GM12878 (cell line): ENCODE data around the gene CYSLTR2. TPM values are rescaled to one million over a fixed set of nuclear protein-coding genes. Genes with fewer than 3 reads are reported as not detected.

Source experiments
- ATAC-seq: fragments of 200-7000 bp; cut with Tn5 transposase; 3 replicates; pipeline ENCODE4 v1.9.1; 2020; ENCODE audit warnings: mild to moderate bottlenecking, moderate library complexity
- BruUV-seq: library from RNA; stranded (reverse); fragments of 400-500 nt; replicated peaks from 2 replicates; lab custom pipeline; 2021; lab: Mats Ljungman, UMichigan
- CTCF ChIA-PET: fragments of 300-600 bp; sonication (Branson Sonifier 250); formaldehyde crosslinking; extraction: SDS; loops from one replicate; lab custom pipeline; 2021; ENCODE audit warnings: inconsistent platforms; lab: Yijun Ruan, JAX
- POLR2A ChIA-PET: fragments of 350-600 bp; formaldehyde crosslinking; extraction: SDS; loops from one replicate; lab custom pipeline; 2021; ENCODE audit warnings: inconsistent platforms; lab: Charles Lee
- RAD21 ChIA-PET: fragments of 300-600 bp; sonication (Branson Sonifier 250); formaldehyde crosslinking; loops from one replicate; lab custom pipeline; 2023; ENCODE audit warnings: antibody characterized with exemption; ENCODE audit not compliant: unreplicated experiment; lab: Charles Lee
- SMC1A ChIA-PET: fragments of 300-600 bp; sonication (Branson Sonifier 250); formaldehyde crosslinking; loops from one replicate; lab custom pipeline; 2023; ENCODE audit not compliant: unreplicated experiment, uncharacterized antibody; lab: Charles Lee
- DNase-seq: peaks from one replicate; pipeline ENCODE4 v3.0.0-alpha.2; 2011; ENCODE audit warnings: low read depth, low spot score
- FAIRE-seq: peaks from 3 replicates; lab custom pipeline; 2011; peaks lifted over from hg19 to GRCh38; lab: Jason Lieb, UNC
- H2AFZ ChIP-seq: 2 replicates; pipeline ENCODE4 v1.6.0; 2011; ENCODE audit warnings: low read depth, low read length, control low read depth; ENCODE audit not compliant: control insufficient read depth
- H3K27ac ChIP-seq: 2 replicates; pipeline ENCODE4 v1.5.1; 2011; ENCODE audit warnings: control low read depth; ENCODE audit not compliant: control insufficient read depth, insufficient read depth
- H3K27me3 ChIP-seq, 2 experiments: replicated peaks in 1 of 2; 2 replicates each; pipeline versions ENCODE4 v1.6.0 to v1.6.1; 2011; ENCODE audit warnings: low read length in 1 of 2; ENCODE audit not compliant: control insufficient read depth in 2 of 2, insufficient read depth in 2 of 2
- H3K36me3 ChIP-seq, 2 experiments: 2 replicates each; pipeline ENCODE4 v1.5.1; 2011; ENCODE audit warnings: low read length in 1 of 2; ENCODE audit not compliant: control insufficient read depth in 2 of 2, insufficient read depth in 2 of 2
- H3K4me1 ChIP-seq: 2 replicates; pipeline ENCODE4 v1.6.1; 2011; ENCODE audit warnings: mild to moderate bottlenecking, low read length, moderate library complexity, mixed read lengths; ENCODE audit not compliant: control insufficient read depth, insufficient read depth
- H3K4me2 ChIP-seq: 2 replicates; pipeline ENCODE4 v1.6.0; 2011; ENCODE audit warnings: control low read depth; ENCODE audit not compliant: control insufficient read depth, insufficient read depth
- H3K4me3 ChIP-seq: fragments of 200-600 bp; sonication (generic); 2 replicates; pipeline ENCODE4 v1.5.1; 2016
- H3K79me2 ChIP-seq: 2 replicates; pipeline ENCODE4 v1.6.0; 2011; ENCODE audit warnings: low read length; ENCODE audit not compliant: control insufficient read depth, insufficient read depth
- H3K9ac ChIP-seq: 2 replicates; pipeline ENCODE4 v1.8.0; 2011; ENCODE audit warnings: low read length, control low read depth, mixed read lengths; ENCODE audit not compliant: control insufficient read depth, insufficient read depth
- H3K9me3 ChIP-seq: replicated peaks from 3 replicates; pipeline ENCODE4 v1.5.1; 2011; ENCODE audit warnings: mild to moderate bottlenecking, low read length; ENCODE audit not compliant: control insufficient read depth, insufficient read depth
- H4K20me1 ChIP-seq: 2 replicates; pipeline ENCODE4 v1.6.0; 2011; ENCODE audit not compliant: control insufficient read depth, insufficient read depth
- ATF7 ChIP-seq: fragments of 450-650 bp; IDR thresholded peaks from 2 replicates; pipeline ENCODE4 v1.6.1; 2016; ENCODE audit warnings: low read depth, mild to moderate bottlenecking
- BACH1 ChIP-seq: fragments of 450-650 bp; IDR thresholded peaks from 2 replicates; pipeline ENCODE4 v1.6.1; 2017; ENCODE audit warnings: mild to moderate bottlenecking, borderline replicate concordance
- BHLHE40 ChIP-seq, 2 experiments: fragments of 450-650 bp in 1 of 2; IDR thresholded peaks; 2 replicates each; pipeline ENCODE4 v1.6.1; 2011 to 2017; ENCODE audit warnings: low read depth in 2 of 2, borderline replicate concordance in 1 of 2, improper control_type of control experiment in 1 of 2, low read length in 1 of 2, mild to moderate bottlenecking in 1 of 2
- CBX3 ChIP-seq: fragments of 200-600 bp; sonication (generic); IDR thresholded peaks from 2 replicates; pipeline ENCODE4 v1.6.1; 2016; ENCODE audit warnings: low read depth, borderline replicate concordance
- FOXK2 ChIP-seq: fragments of 450-650 bp; IDR thresholded peaks from 2 replicates; pipeline ENCODE4 v1.6.1; 2017; ENCODE audit warnings: mild to moderate bottlenecking, moderate library complexity
- GABPA ChIP-seq: IDR thresholded peaks from 2 replicates; pipeline ENCODE4 v1.6.1; 2014; ENCODE audit warnings: antibody characterized with exemption, low read depth, mild to moderate bottlenecking, inconsistent platforms
- HDGF ChIP-seq: fragments of 450-650 bp; IDR thresholded peaks from 2 replicates; pipeline ENCODE4 v1.6.1; 2016; ENCODE audit warnings: antibody characterized with exemption
- KDM1A ChIP-seq: fragments of 200-600 bp; sonication (generic); IDR thresholded peaks from 2 replicates; pipeline ENCODE4 v1.6.1; 2016; ENCODE audit warnings: borderline replicate concordance
- MXI1 ChIP-seq: fragments of 150-350 bp; IDR thresholded peaks from 2 replicates; pipeline ENCODE4 v1.6.1; 2011; ENCODE audit warnings: low read depth, mild to moderate bottlenecking, inconsistent platforms, low read length, improper control_type of control experiment
- NFXL1 ChIP-seq: fragments of 450-650 bp; IDR thresholded peaks from 2 replicates; pipeline ENCODE4 v1.6.1; 2017; ENCODE audit warnings: antibody characterized with exemption, mild to moderate bottlenecking, borderline replicate concordance
- NR2C2 ChIP-seq: IDR thresholded peaks from 2 replicates; pipeline ENCODE4 v1.6.1; 2011; ENCODE audit warnings: borderline replicate concordance, low read depth; ENCODE audit not compliant: control insufficient read depth, insufficient read length
- PBX3 ChIP-seq: IDR thresholded peaks from 2 replicates; pipeline ENCODE4 v1.6.1; 2011; ENCODE audit warnings: mild to moderate bottlenecking, low read depth, low read length, moderate library complexity; ENCODE audit not compliant: insufficient replicate concordance
- RFX5 ChIP-seq: IDR thresholded peaks from 2 replicates; pipeline ENCODE4 v1.6.1; 2011; ENCODE audit warnings: low read depth, low read length, improper control_type of control experiment
- RUNX3 ChIP-seq: IDR thresholded peaks from 2 replicates; pipeline ENCODE4 v1.6.1; 2012; ENCODE audit warnings: low read length, inconsistent platforms
- SKIL ChIP-seq: fragments of 450-650 bp; IDR thresholded peaks from 2 replicates; pipeline ENCODE4 v1.6.1; 2017; ENCODE audit warnings: mild to moderate bottlenecking, low read depth, inconsistent platforms; ENCODE audit not compliant: poor library complexity, severe bottlenecking
- SMC3 ChIP-seq: IDR thresholded peaks from 2 replicates; pipeline ENCODE4 v1.6.1; 2011; ENCODE audit warnings: low read length, improper control_type of control experiment, borderline replicate concordance
- STAT1 ChIP-seq: fragments of 450-650 bp; conservative IDR thresholded peaks from 2 replicates; pipeline ENCODE4 v1.6.1; 2014; ENCODE audit warnings: antibody characterized with exemption, mild to moderate bottlenecking
- SUPT20H ChIP-seq: IDR thresholded peaks from 2 replicates; pipeline ENCODE4 v1.6.1; 2011; ENCODE audit warnings: low read depth, mild to moderate bottlenecking, low read length, moderate library complexity, borderline replicate concordance; ENCODE audit not compliant: control insufficient read depth
- ZBTB40 ChIP-seq: fragments of 450-650 bp; IDR thresholded peaks from 2 replicates; pipeline ENCODE4 v1.6.1; 2016; ENCODE audit warnings: mild to moderate bottlenecking, moderate library complexity, borderline replicate concordance
- WGBS: methylation state at CpG from one replicate; pipeline ENCODE4 v1.1.6; 2016; ENCODE audit warnings: low lambda C conversion rate; ENCODE audit not compliant: insufficient replicate concordance, insufficient coverage; ENCODE audit errors: missing lambda C conversion rate; 5-methylcytosine and 5-hydroxymethylcytosine counted together
- in situ Hi-C: fragments of 300-500 bp; cut with MboI; formaldehyde crosslinking; loops from 9 replicates; pipeline ENCODE4 v1.14.3; 2018; ENCODE audit warnings: mixed read lengths
- intact Hi-C: fragments of 100-400 bp; cut with micrococcal nuclease; formaldehyde crosslinking; loops from one replicate; pipeline ENCODE4 v1.14.2; 2022; ENCODE audit not compliant: unreplicated experiment
- polyA plus RNA-seq, 11 experiments: library from polyadenylated mRNA; depleted of rRNA in 4 of 11; unstranded in 6 of 11; stranded (reverse) in 5 of 11; fragments of >200 nt; fragmentation: Nextera tagmentation in 4 of 11; fragmentation: Illumina TruSeq in 1 of 11; extraction: Ambion mirVana in 4 of 11; extraction: Trizol in 1 of 11; gene quantifications; 1 replicate in 1 of 11; 2 replicates in 10 of 11; pipeline versions ENCODE4 v1.2.1 to v1.2.3, GENCODE V29; 2011 to 2016; ENCODE audit warnings: inconsistent platforms in 2 of 11, missing spikeins in 2 of 11, low read depth in 1 of 11
- total RNA-seq, 4 experiments: library from RNA; depleted of rRNA in 3 of 4; stranded (reverse); fragments of >200 nt in 3 of 4; fragmentation: Illumina TruSeq in 1 of 4; extraction: Trizol in 1 of 4; gene quantifications; 2 replicates each; pipeline versions ENCODE4 v1.2.1 to v1.2.3, GENCODE V29; 2013 to 2021

CYSLTR2 gene
- total and polyA plus RNA-seq, 10 of the 15 experiments (the other 5 are each of a cell fraction or from before 2014, with no cell fraction given): 0.02 to 0.08 (median 0.03) TPM; not detected in 5

- CTCF ChIA-PET: no interaction called here
- no peak overlapping the region for H3K9ac ChIP-seq
- SMC1A ChIA-PET: no interaction called here
- no peaks in the 10 kb centered on the region for H3K4me1 ChIP-seq
- DNase-seq: no peak
- RAD21 ChIA-PET: no interaction called here
- WGBS: 0% methylated on average over 2 of the region's 2 CpGs
- POLR2A ChIA-PET: no interaction called here
- in situ Hi-C loops (no loop called here), intact Hi-C loops (no loop called here)
- no peak for ATAC-seq
- no peaks in the 10 kb centered on the region for H3K79me2 ChIP-seq
- H2AFZ ChIP-seq: no peak overlapping the region
- H3K4me3 ChIP-seq: no peak overlapping the region
- BruUV-seq: no TSS peak
- H3K36me3 ChIP-seq: no peaks in the 10 kb centered on the region
- H3K9me3 ChIP-seq: peaks cover 13% of the 10 kb centered on the region; the same call in 1 of the 3 replicates
- no peak for TF ChIP-seq BACH1
- no peak for TF ChIP-seq KDM1A
- no peak for TF ChIP-seq CBX3
- no peak for TF ChIP-seq RUNX3
- no peak for TF ChIP-seq STAT1
- TF ChIP-seq SKIL: no peak
- no peak for TF ChIP-seq GABPA
- no peak for TF ChIP-seq RFX5
- TF ChIP-seq ATF7: no peak
- no peak for TF ChIP-seq HDGF
- no peak for TF ChIP-seq BHLHE40 (IDR thresholded peaks at IDR 0.05; ENCODE audit: borderline replicate concordance in 1 of 2, low read depth in 2 of 2, low read length in 1 of 2)
- no peak for TF ChIP-seq ZBTB40
- no peak for TF ChIP-seq NFXL1
- no peak for TF ChIP-seq PBX3
- TF ChIP-seq MXI1: no peak
- no peak for TF ChIP-seq SMC3
- no peak for TF ChIP-seq NR2C2
- no peak for TF ChIP-seq FOXK2
- TF ChIP-seq SUPT20H: no peak
- H4K20me1 ChIP-seq: no peaks in the 10 kb centered on the region
- H3K27me3 ChIP-seq: no peaks in the 10 kb centered on the region
- no peak overlapping the region for H3K4me2 ChIP-seq
- FAIRE-seq: no peak
- no peak overlapping the region for H3K27ac ChIP-seq
These were observed 38.7 kb upstream of the CYSLTR2 start for GRCh38 chr13:48615049-48615448.
